ENCODE measurements around the gene SARS1. TPM values are rescaled to one million over a fixed set of nuclear protein-coding genes. Genes with fewer than 3 reads are reported as not detected.

The SARS1 gene
- polyA plus RNA-seq, 5 donors = 143 to 159 (median 145) TPM

- no peak for DNase-seq
Measured at GRCh38 chr1:109259674-109260557, 46.2 kb downstream of the SARS1 start.

- no peak for DNase-seq
Measured at GRCh38 chr1:109261006-109261405, 47.3 kb downstream of the SARS1 start.

DNA sequence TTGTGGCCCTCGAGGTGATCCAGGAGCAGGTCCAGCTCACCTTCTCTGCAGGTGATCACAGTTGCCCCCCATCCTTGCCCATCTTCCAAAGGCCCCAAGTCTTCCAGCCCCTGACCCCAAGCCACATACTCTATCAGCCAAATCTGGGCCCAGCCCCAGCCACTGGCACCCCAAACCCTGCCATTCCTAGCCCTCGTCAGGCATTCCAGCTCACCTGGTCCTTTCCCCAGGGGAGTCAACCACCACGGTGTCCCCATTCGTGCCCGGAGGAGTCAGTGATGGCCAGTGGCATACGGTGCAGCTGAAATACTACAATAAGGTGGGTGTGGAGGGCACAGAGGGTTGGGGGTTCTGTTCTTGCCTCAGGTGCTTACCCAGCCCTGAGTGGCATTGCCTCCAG, 47.9 kb downstream of the SARS1 start:
- DNase-seq = no peak

- no peak for DNase-seq
Measured at GRCh38 chr1:109262231-109263055, 48.7 kb downstream of the SARS1 start.

DNA sequence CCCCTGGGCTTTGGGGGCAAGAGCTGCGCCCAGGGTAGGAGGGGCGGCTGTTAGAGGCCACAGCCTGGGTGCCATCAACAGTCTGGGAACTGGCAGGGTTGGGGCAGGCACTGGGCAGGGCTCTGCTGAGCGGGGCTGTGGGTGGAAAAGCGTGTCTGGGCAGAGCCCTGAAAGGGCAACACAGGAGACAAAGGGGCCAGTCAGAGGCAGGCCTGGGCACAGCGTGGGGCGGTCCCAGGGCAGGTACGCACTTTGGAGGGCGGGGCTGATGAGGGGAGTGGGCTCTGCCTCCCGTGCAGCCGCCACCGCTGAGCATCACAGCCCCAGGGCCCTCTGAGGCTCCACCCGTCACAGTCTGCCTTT, 49.5 kb downstream of the SARS1 start:
- no peak for DNase-seq

DNA sequence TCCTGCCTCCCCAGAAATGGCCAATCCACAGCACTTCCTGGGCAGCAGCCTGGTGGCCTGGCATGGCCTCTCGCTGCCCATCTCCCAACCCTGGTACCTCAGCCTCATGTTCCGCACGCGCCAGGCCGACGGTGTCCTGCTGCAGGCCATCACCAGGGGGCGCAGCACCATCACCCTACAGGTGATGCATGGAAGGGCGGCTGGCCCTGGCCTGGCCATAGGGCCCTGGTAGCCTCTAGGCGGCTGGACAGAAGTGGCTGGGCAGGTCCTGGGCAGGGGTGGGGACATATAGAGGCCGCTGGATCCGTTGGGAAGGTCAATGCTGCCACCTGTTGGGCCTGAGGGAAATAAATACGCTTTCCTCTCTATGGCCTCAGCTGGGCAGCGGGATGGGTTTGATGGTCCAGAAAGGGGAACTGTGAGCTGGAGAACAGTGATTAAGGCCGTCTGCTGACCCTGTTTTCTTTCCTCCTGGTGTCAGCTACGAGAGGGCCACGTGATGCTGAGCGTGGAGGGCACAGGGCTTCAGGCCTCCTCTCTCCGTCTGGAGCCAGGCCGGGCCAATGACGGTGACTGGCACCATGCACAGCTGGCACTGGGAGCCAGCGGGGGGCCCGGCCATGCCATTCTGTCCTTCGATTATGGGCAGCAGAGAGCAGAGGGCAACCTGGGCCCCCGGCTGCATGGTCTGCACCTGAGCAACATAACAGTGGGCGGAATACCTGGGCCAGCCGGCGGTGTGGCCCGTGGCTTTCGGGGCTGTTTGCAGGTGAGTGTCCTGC, 50.1 kb downstream of the SARS1 start:
- DNase-seq = peak; percentile 71 to 74

DNA sequence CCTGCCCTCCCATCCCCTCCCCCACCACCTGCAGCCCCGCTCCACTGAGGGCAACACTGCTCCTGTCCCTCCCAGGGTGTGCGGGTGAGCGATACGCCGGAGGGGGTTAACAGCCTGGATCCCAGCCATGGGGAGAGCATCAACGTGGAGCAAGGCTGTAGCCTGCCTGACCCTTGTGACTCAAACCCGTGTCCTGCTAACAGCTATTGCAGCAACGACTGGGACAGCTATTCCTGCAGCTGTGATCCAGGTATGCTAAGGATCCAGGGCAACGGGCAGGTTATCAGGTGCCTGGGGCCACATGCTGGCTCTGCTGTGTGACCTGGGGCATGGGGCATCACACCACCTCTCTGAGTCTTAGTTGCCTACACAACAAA, 50.6 kb downstream of the SARS1 start:
- DNase-seq = no peak

GRCh38 chr1:109265016-109265415, 51.3 kb downstream of the SARS1 start:
- DNase-seq = no peak

DNA sequence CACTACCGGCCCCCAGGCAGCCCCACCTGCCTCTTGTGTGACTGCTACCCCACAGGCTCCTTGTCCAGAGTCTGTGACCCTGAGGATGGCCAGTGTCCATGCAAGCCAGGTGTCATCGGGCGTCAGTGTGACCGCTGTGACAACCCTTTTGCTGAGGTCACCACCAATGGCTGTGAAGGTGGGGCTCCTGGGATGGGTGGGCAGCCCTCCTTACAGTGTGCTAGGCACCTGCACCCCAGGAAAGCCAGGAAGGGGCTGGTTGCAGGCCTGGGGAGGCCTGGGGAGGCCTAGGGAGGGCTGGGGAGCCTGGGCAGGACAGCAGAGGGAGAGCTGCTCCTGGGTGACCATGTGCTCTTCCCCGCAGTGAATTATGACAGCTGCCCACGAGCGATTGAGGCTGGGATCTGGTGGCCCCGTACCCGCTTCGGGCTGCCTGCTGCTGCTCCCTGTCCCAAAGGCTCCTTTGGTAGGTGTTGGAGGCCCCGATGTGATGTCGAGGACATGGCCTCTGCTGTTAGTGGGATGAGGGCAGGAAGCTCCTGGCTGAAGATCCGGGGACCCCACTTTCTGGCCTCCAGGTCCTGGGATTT, 52.1 kb downstream of the SARS1 start:
- no peak for DNase-seq

DNA sequence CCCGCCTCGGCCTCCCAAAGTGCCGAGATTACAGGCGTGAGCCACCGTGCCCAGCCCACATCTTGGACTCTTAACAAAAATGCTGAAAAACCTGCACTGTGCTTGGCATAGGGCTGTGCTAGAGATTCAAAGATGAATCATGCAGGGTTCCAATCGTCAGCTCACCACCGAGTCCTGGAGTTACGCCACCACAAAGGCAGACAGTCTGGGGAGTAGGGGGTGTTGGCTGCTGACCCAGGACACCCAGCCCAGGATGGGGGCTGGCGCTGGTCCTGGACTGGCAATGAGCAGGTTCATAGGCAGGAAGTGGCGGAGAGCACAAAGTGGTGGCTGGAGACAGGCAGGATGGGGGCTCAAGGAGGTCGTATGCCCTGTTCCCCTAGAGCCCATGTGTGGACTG, 53.2 kb downstream of the SARS1 start:
- DNase-seq = no peak

DNA sequence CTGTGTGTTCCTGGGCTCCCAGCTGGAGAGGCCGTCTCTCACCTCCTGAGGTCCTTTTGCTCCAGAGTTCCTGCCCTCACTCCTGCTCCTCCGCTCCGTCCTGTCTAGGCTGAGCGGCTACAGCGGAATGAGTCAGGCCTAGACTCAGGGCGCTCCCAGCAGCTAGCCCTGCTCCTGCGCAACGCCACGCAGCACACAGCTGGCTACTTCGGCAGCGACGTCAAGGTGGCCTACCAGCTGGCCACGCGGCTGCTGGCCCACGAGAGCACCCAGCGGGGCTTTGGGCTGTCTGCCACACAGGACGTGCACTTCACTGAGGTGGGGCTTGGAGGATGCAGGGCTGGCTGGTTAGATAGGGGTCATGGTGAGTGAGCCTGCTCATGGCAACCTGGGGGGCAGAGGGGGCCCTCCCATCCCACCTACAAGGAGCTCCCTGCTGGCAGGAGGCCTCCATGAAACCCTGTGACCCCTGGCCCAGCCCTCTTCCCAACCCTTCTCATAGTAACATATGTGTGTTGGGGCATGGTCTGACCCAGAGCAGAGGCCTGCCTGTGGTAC, 54.1 kb downstream of the SARS1 start:
- no peak for DNase-seq

DNA sequence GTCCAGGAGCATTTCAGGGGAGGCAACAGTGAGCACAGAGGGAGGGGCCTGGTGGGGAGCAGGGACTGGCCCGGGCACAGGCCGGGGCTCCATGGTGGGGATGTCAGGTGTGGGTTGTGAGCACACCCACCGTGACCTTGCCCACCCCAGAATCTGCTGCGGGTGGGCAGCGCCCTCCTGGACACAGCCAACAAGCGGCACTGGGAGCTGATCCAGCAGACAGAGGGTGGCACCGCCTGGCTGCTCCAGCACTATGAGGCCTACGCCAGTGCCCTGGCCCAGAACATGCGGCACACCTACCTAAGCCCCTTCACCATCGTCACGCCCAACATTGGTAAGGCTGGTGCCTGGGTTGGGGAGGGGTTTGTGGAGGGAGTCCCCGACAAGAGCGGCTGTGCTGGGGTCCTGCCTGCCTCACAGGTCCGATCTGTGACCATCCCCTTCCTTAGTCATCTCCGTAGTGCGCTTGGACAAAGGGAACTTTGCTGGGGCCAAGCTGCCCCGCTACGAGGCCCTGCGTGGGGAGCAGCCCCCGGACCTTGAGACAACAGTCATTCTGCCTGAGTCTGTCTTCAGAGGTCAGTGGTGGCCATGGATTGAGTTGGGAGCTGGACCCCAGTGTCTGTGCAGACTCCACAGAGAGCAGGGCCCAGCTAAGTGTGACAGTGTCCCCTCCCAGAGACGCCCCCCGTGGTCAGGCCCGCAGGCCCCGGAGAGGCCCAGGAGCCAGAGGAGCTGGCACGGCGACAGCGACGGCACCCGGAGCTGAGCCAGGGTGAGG, 54.9 kb downstream of the SARS1 start:
- no peak for DNase-seq

DNA sequence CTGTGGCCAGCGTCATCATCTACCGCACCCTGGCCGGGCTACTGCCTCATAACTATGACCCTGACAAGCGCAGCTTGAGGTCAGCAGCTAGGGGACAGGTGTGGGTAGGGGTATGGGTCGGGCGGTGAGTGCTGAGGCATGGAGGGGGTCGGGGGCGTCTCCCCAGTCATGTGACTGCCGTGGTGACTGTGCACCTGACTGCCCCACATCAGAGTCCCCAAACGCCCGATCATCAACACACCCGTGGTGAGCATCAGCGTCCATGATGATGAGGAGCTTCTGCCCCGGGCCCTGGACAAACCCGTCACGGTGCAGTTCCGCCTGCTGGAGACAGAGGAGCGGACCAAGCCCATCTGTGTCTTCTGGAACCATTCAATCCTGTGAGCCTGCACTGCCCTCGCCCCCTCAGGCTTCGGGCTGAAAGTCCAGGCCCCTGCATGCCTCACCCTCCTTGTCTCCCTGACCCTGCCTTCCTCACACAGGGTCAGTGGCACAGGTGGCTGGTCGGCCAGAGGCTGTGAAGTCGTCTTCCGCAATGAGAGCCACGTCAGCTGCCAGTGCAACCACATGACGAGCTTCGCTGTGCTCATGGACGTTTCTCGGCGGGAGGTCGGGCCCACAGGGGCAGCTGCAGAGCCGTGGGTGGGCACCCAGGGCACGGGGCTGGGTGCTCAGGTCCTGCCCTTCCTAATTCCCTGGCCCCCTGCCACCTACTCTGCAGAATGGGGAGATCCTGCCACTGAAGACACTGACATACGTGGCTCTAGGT, 55.7 kb downstream of the SARS1 start:
- DNase-seq = no peak

GRCh38 chr1:109269981-109270622, 56.4 kb downstream of the SARS1 start:
- no peak for DNase-seq

- DNase-seq = no peak
Measured at GRCh38 chr1:109270623-109271317, 57.1 kb downstream of the SARS1 start.

- DNase-seq = no peak
Measured at GRCh38 chr1:109271458-109271857, 57.7 kb downstream of the SARS1 start.

- no peak for DNase-seq
Measured at GRCh38 chr1:109272021-109272799, 58.5 kb downstream of the SARS1 start.
